HEK293T (cell line): ENCODE measurements around the gene PIK3CD.

ENCODE experiments used
- CTCF ChIA-PET: fragments of 350-600 bp; formaldehyde crosslinking; extraction: SDS; loops from one replicate; lab custom pipeline; 2021; ENCODE audit warnings: antibody characterized with exemption, inconsistent platforms; lab: Yijun Ruan, JAX
- POLR2A ChIA-PET: fragments of 350-600 bp; formaldehyde crosslinking; extraction: SDS; loops from one replicate; lab custom pipeline; 2020; ENCODE audit warnings: antibody characterized with exemption, inconsistent platforms; lab: Yijun Ruan, JAX
- DNase-seq: peaks from one replicate; pipeline ENCODE4 v3.0.0; 2012; ENCODE audit warnings: mixed read lengths; ENCODE audit errors: extremely low spot score
- ARNT ChIP-seq: fragments of 450-650 bp; IDR thresholded peaks from 2 replicates; pipeline ENCODE4 v1.6.1; 2017; ENCODE audit warnings: mild to moderate bottlenecking
- BHLHE40 ChIP-seq: fragments of 450-650 bp; IDR thresholded peaks from 2 replicates; pipeline ENCODE4 v1.6.1; 2016; ENCODE audit warnings: mild to moderate bottlenecking, moderate library complexity, borderline replicate concordance
- CTBP1 ChIP-seq: fragments of 450-650 bp; IDR thresholded peaks from 2 replicates; pipeline ENCODE4 v1.6.1; 2016; ENCODE audit warnings: borderline replicate concordance
- ELF4 ChIP-seq: fragments of 450-650 bp; IDR thresholded peaks from 2 replicates; pipeline ENCODE4 v1.6.1; 2017; ENCODE audit warnings: antibody characterized with exemption
- FOXA1 ChIP-seq: fragments of 450-650 bp; IDR thresholded peaks from 2 replicates; pipeline ENCODE4 v1.6.1; 2016; ENCODE audit warnings: mild to moderate bottlenecking
- FOXK2 ChIP-seq: fragments of 450-650 bp; IDR thresholded peaks from 2 replicates; pipeline ENCODE4 v1.6.1; 2016; ENCODE audit warnings: mild to moderate bottlenecking
- FOXM1 ChIP-seq: fragments of 450-650 bp; IDR thresholded peaks from 2 replicates; pipeline ENCODE4 v1.6.1; 2017; ENCODE audit warnings: mild to moderate bottlenecking, borderline replicate concordance
- HDGF ChIP-seq: fragments of 450-650 bp; IDR thresholded peaks from 2 replicates; pipeline ENCODE4 v1.6.1; 2017; ENCODE audit warnings: antibody characterized with exemption, borderline replicate concordance
- L3MBTL2 ChIP-seq: fragments of 450-650 bp; conservative IDR thresholded peaks from 2 replicates; pipeline ENCODE4 v1.6.1; 2016; ENCODE audit warnings: mild to moderate bottlenecking
- LEF1 ChIP-seq: fragments of 450-650 bp; IDR thresholded peaks from 2 replicates; pipeline ENCODE4 v1.6.1; 2017; ENCODE audit warnings: mild to moderate bottlenecking, borderline replicate concordance
- NFRKB ChIP-seq: fragments of 450-650 bp; IDR thresholded peaks from 2 replicates; pipeline ENCODE4 v1.6.1; 2016; ENCODE audit warnings: mild to moderate bottlenecking, moderate library complexity
- PKNOX1 ChIP-seq: fragments of 450-650 bp; IDR thresholded peaks from 2 replicates; pipeline ENCODE4 v1.6.1; 2016
- SP1 ChIP-seq: fragments of 450-650 bp; IDR thresholded peaks from 2 replicates; pipeline ENCODE4 v1.6.1; 2017
- SUZ12 ChIP-seq: fragments of 450-650 bp; IDR thresholded peaks from 2 replicates; pipeline ENCODE4 v1.6.1; 2016; ENCODE audit warnings: mild to moderate bottlenecking
- TARDBP ChIP-seq: fragments of 450-650 bp; IDR thresholded peaks from 2 replicates; pipeline ENCODE4 v1.6.1; 2016
- ZNF384 ChIP-seq: fragments of 450-650 bp; IDR thresholded peaks from 2 replicates; pipeline ENCODE4 v1.6.1; 2016

The PIK3CD gene

GRCh38 chr1:9629445-9630201, 21.9 kb upstream of the PIK3CD start:
- ChIA-PET POLR2A (no interaction called here), CTCF (no interaction called here)
- no peak for TF ChIP-seq ARNT
- no peak for TF ChIP-seq SP1
- TF ChIP-seq BHLHE40: no peak
- no peak for TF ChIP-seq L3MBTL2
- TF ChIP-seq TARDBP: no peak
- no peak for TF ChIP-seq FOXM1
- no peak for TF ChIP-seq ZNF384
- TF ChIP-seq NFRKB: no peak
- TF ChIP-seq LEF1: no peak
- TF ChIP-seq HDGF: no peak
- TF ChIP-seq CTBP1: no peak
- DNase-seq: no peak

GRCh38 chr1:9630331-9631111, 21.0 kb upstream of the PIK3CD start:
- TF ChIP-seq NFRKB (no peak), ZNF384 (no peak), CTBP1 (no peak), ELF4 (no peak), FOXA1 (no peak), BHLHE40 (no peak), SP1 (no peak), L3MBTL2 (no peak), PKNOX1 (no peak), ARNT (no peak), SUZ12 (no peak), FOXM1 (no peak), LEF1 (no peak), HDGF (no peak), TARDBP (no peak), FOXK2 (no peak)
- ChIA-PET POLR2A (no interaction called here), CTCF (no interaction called here)
- DNase-seq: no peak

- ChIA-PET POLR2A (no interaction called here), CTCF (no interaction called here)
- no peak for TF ChIP-seq NFRKB
- no peak for TF ChIP-seq CTBP1
- no peak for TF ChIP-seq L3MBTL2
- no peak for TF ChIP-seq SP1
- DNase-seq: no peak
Measured at GRCh38 chr1:9631613-9632012, 19.9 kb upstream of the PIK3CD start.

- CTCF ChIA-PET: interaction anchor here (0.6 to 0.7 kb wide), 2 partner anchors 18 to 643 kb away, joined by 3 read pairs; no protein-coding TSS in a partner anchor
- DNase-seq: no peak
- POLR2A ChIA-PET: no interaction called here
- TF ChIP-seq CTBP1 (no peak), SP1 (no peak), SUZ12 (no peak), FOXM1 (no peak), ELF4 (no peak), ARNT (no peak), ZNF384 (no peak), L3MBTL2 (no peak), LEF1 (no peak), TARDBP (no peak), NFRKB (no peak), FOXA1 (no peak), PKNOX1 (no peak), FOXK2 (no peak)
Measured at GRCh38 chr1:9633493-9633892, 18.0 kb upstream of the PIK3CD start.

GRCh38 chr1:9634582-9634981, 16.9 kb upstream of the PIK3CD start:
- CTCF ChIA-PET: no interaction called here
- TF ChIP-seq SP1: no peak
- no peak for TF ChIP-seq LEF1
- TF ChIP-seq BHLHE40: no peak
- TF ChIP-seq HDGF: no peak
- POLR2A ChIA-PET: no interaction called here
- DNase-seq: no peak

- DNase-seq: no peak
- TF ChIP-seq ELF4 (no peak), SP1 (no peak), FOXK2 (no peak), HDGF (no peak), SUZ12 (no peak), LEF1 (no peak), ZNF384 (no peak), CTBP1 (no peak), FOXM1 (no peak), L3MBTL2 (no peak), TARDBP (no peak), NFRKB (no peak), FOXA1 (no peak), BHLHE40 (no peak), ARNT (no peak), PKNOX1 (no peak)
- CTCF ChIA-PET: no interaction called here
- POLR2A ChIA-PET: no interaction called here
Measured at GRCh38 chr1:9639227-9639626, 12.3 kb upstream of the PIK3CD start.
